ENCODE results near the gene ZCCHC14.

DNA sequence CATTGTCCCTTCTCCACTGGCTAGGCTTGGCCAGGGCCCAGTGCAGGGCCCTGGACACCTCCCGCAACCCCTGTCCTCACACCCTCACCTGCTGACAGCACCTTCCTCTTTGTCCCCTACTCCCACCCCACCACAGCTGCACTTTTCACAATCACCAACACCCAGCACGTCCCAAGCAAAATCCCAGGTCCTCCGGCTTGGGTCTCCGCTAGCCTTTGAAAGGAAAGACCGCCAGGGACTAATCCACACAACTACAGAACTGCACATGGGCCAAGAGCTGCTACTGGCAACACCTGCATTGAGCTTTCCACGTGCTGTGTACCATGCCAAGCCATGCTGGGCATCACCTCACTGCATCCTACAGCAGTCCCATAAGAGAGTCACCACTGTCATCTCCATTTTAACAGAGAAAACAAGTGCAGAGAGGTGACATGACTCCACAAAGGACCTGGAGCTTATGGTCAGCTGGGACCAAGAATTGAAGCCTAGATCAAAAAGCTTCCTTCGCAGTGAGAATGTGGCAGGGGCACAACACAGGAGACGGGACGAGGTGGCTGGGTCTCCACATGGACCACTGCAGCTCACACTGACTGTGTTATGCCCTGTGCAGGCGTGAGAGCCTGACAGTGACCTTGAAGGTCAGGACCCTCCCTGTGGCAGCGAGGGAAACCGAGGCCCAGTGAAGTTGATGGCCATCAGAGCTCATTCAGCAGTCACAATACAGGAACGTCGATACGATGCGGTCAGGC is 131.8 kb downstream of the ZCCHC14 start:
- TF ChIP-seq, protein P1, sequence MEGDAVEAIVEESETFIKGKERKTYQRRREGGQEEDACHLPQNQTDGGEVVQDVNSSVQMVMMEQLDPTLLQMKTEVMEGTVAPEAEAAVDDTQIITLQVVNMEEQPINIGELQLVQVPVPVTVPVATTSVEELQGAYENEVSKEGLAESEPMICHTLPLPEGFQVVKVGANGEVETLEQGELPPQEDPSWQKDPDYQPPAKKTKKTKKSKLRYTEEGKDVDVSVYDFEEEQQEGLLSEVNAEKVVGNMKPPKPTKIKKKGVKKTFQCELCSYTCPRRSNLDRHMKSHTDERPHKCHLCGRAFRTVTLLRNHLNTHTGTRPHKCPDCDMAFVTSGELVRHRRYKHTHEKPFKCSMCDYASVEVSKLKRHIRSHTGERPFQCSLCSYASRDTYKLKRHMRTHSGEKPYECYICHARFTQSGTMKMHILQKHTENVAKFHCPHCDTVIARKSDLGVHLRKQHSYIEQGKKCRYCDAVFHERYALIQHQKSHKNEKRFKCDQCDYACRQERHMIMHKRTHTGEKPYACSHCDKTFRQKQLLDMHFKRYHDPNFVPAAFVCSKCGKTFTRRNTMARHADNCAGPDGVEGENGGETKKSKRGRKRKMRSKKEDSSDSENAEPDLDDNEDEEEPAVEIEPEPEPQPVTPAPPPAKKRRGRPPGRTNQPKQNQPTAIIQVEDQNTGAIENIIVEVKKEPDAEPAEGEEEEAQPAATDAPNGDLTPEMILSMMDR (conservative IDR thresholded peaks at IDR 0.05; ENCODE audit: low read depth, low read length), result no peak
- no peak for TF ChIP-seq EZH2 (IDR thresholded peaks at IDR 0.05; ENCODE audit: borderline replicate concordance, low read depth, low read length, poor library complexity, severe bottlenecking)
